Measurements from ENCODE around the gene PNPLA7.

- TF ChIP-seq, protein P1, sequence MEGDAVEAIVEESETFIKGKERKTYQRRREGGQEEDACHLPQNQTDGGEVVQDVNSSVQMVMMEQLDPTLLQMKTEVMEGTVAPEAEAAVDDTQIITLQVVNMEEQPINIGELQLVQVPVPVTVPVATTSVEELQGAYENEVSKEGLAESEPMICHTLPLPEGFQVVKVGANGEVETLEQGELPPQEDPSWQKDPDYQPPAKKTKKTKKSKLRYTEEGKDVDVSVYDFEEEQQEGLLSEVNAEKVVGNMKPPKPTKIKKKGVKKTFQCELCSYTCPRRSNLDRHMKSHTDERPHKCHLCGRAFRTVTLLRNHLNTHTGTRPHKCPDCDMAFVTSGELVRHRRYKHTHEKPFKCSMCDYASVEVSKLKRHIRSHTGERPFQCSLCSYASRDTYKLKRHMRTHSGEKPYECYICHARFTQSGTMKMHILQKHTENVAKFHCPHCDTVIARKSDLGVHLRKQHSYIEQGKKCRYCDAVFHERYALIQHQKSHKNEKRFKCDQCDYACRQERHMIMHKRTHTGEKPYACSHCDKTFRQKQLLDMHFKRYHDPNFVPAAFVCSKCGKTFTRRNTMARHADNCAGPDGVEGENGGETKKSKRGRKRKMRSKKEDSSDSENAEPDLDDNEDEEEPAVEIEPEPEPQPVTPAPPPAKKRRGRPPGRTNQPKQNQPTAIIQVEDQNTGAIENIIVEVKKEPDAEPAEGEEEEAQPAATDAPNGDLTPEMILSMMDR (IDR thresholded peaks at IDR 0.05 in 4 of 5, conservative IDR thresholded peaks at IDR 0.05 in 1 of 5) = no peak
- TF ChIP-seq POLR2A (IDR thresholded peaks at IDR 0.05) = no peak
These were observed 108.3 kb downstream of the PNPLA7 start for GRCh38 chr9:137441935-137442321.

Measured in gastrocnemius medialis (tissue), 4 donors.